Dendritic cell treated with granulocyte-macrophage colony-stimulating factor and Interleukin-4, amounts not matched to agents 40 ng/mL and 50 ng/mL, for 4 days (primary cell): ENCODE results near the gene SLC2A8.

Experiments
- H3K27ac Mint-ChIP-seq: one replicate; pipeline ENCODE4 v1.8.0; 2022; ENCODE audit warnings: mild to moderate bottlenecking, mixed read lengths
- H3K27me3 Mint-ChIP-seq: one replicate; pipeline ENCODE4 v1.8.0; 2022; ENCODE audit warnings: mild to moderate bottlenecking, mixed read lengths
- H3K36me3 Mint-ChIP-seq: one replicate; pipeline ENCODE4 v1.8.0; 2022; ENCODE audit warnings: low read depth, mixed read lengths
- H3K4me1 Mint-ChIP-seq: one replicate; pipeline ENCODE4 v1.8.0; 2022; ENCODE audit warnings: low read depth, mixed read lengths
- H3K4me3 Mint-ChIP-seq: one replicate; pipeline ENCODE4 v1.8.0; 2022; ENCODE audit warnings: mild to moderate bottlenecking, moderate library complexity, mixed read lengths
- H3K9me3 Mint-ChIP-seq: one replicate; pipeline ENCODE4 v1.8.0; 2022; ENCODE audit warnings: mixed read lengths
- intact Hi-C: fragments of 100-400 bp; cut with micrococcal nuclease; formaldehyde crosslinking; loops from one replicate; pipeline ENCODE4 v1.15.0; 2022

SLC2A8 gene

DNA sequence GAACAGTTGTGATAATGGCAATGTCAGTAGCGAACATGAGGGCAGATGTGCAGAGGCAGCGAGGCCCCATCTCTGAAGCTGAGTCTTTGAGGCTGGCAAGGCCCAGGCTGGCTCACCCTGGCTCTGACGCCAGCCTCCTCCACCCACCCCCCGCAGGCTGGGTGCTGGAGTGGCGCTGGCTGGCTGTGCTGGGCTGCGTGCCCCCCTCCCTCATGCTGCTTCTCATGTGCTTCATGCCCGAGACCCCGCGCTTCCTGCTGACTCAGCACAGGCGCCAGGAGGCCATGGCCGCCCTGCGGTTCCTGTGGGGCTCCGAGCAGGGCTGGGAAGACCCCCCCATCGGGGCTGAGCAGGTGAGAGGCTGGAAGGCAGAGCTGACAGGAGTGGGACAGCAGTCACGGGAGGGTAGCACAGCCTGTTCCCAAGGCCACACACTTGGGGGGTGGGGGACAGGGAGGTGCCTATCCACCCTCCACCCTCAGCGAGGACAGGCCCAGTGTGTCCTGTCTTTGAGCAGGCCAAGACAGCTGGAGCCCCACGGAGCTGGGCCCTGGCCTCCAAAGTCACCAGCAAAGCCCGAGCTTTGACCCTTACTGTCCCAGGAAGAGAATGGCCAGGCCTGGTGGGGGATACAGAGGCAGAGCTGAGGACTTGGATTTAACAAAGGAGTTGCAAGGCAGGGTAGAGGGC is 5.6 kb downstream of the SLC2A8 start:
- no peak overlapping the region for H3K27ac Mint-ChIP-seq
- peaks cover 14% of the 10 kb centered on the region for H3K4me1 Mint-ChIP-seq
- H3K4me3 Mint-ChIP-seq: no peak overlapping the region
- H3K9me3 Mint-ChIP-seq: no peaks in the 10 kb centered on the region
- peaks cover 12% of the 10 kb centered on the region for H3K27me3 Mint-ChIP-seq
- intact Hi-C loops: no loop called here
- peaks cover 85% of the 10 kb centered on the region for H3K36me3 Mint-ChIP-seq

DNA sequence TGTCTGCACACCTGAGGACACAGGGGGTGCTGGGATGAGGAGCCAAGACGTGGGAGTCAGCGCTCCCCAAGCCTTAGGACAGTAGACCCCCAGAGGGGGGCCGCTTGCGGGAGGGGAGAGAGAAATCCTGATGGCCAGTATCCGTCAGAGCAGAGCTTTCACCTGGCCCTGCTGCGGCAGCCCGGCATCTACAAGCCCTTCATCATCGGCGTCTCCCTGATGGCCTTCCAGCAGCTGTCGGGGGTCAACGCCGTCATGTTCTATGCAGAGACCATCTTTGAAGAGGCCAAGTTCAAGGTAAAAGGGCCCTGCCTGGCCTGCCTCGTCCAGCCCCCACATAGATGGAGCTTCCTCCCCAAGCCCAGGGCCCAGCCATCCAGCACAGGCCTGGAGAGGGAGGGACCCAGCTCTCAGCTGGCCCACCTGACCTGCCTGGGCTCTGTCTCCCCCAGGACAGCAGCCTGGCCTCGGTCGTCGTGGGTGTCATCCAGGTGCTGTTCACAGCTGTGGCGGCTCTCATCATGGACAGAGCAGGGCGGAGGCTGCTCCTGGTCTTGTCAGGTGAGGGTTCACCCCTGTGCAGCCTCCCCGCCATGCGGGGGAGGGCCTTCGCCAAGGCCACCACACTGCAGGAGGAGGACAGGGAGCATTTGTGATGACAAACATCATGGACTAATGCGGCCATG is 6.7 kb downstream of the SLC2A8 start:
- peaks cover 5% of the 10 kb centered on the region for H3K4me1 Mint-ChIP-seq
- no peak overlapping the region for H3K4me3 Mint-ChIP-seq
- peaks cover 79% of the 10 kb centered on the region for H3K36me3 Mint-ChIP-seq
- no peak overlapping the region for H3K27ac Mint-ChIP-seq
- H3K27me3 Mint-ChIP-seq: peaks cover 2% of the 10 kb centered on the region
- intact Hi-C loops: no loop called here
- no peaks in the 10 kb centered on the region for H3K9me3 Mint-ChIP-seq

GRCh38 chr9:127404631-127405030 is 7.7 kb downstream of the SLC2A8 start:
- Mint-ChIP-seq H3K27ac (no peak overlapping the region), H3K36me3 (peaks cover 78% of the 10 kb centered on the region), H3K4me3 (no peak overlapping the region), H3K9me3 (no peaks in the 10 kb centered on the region), H3K4me1 (no peaks in the 10 kb centered on the region), H3K27me3 (no peaks in the 10 kb centered on the region)
- intact Hi-C loops: no loop called here

- H3K4me3 Mint-ChIP-seq: no peak overlapping the region
- H3K36me3 Mint-ChIP-seq: peaks cover 69% of the 10 kb centered on the region
- H3K9me3 Mint-ChIP-seq: no peaks in the 10 kb centered on the region
- no peaks in the 10 kb centered on the region for H3K27me3 Mint-ChIP-seq
- H3K4me1 Mint-ChIP-seq: peaks cover 7% of the 10 kb centered on the region
- H3K27ac Mint-ChIP-seq: peak overlapping the region; percentile 16
- intact Hi-C loops: no loop called here
Observed at GRCh38 chr9:127405344-127406125, 8.6 kb downstream of the SLC2A8 start.

GRCh38 chr9:127406799-127407491 is 10.0 kb downstream of the SLC2A8 start:
- no peak overlapping the region for H3K4me3 Mint-ChIP-seq
- peak overlapping the region; percentile 12 for H3K27ac Mint-ChIP-seq
- H3K36me3 Mint-ChIP-seq: peaks cover 57% of the 10 kb centered on the region
- peaks cover 20% of the 10 kb centered on the region for H3K4me1 Mint-ChIP-seq
- intact Hi-C loops: no loop called here
- no peaks in the 10 kb centered on the region for H3K27me3 Mint-ChIP-seq
- no peaks in the 10 kb centered on the region for H3K9me3 Mint-ChIP-seq

GRCh38 chr9:127407492-127407843 is 10.5 kb downstream of the SLC2A8 start:
- no peaks in the 10 kb centered on the region for H3K9me3 Mint-ChIP-seq
- H3K27ac Mint-ChIP-seq: peak overlapping the region; percentile 12
- intact Hi-C loops: no loop called here
- H3K36me3 Mint-ChIP-seq: peaks cover 52% of the 10 kb centered on the region
- H3K4me3 Mint-ChIP-seq: no peak overlapping the region
- H3K4me1 Mint-ChIP-seq: peaks cover 25% of the 10 kb centered on the region
- no peaks in the 10 kb centered on the region for H3K27me3 Mint-ChIP-seq

DNA sequence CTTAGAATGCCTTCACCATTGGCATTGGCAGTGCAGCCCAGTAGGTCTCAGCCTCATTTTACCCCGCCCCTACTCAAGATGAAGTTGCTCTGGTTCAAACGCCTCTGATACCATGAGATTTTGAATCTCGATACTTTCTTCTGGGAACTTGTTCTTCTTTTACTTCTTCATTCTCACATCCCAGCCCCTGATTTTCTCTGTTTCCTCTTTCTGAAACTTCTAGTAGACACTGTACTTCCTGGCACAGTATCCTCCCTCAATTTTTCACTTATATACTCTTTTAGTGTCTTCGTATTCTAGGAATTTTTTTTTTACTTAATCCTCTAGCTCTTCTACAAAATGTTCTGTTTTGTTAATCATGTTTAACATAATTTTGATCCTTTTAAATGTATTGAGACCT is 14.2 kb downstream of the SLC2A8 start:
- H3K27ac Mint-ChIP-seq: peak overlapping the region; percentile 93
- H3K4me1 Mint-ChIP-seq: peaks cover 50% of the 10 kb centered on the region
- no peaks in the 10 kb centered on the region for H3K9me3 Mint-ChIP-seq
- H3K27me3 Mint-ChIP-seq: peaks cover 12% of the 10 kb centered on the region
- peaks cover 29% of the 10 kb centered on the region for H3K36me3 Mint-ChIP-seq
- intact Hi-C loops: no loop called here
- peak overlapping the region; percentile 18 for H3K4me3 Mint-ChIP-seq

DNA sequence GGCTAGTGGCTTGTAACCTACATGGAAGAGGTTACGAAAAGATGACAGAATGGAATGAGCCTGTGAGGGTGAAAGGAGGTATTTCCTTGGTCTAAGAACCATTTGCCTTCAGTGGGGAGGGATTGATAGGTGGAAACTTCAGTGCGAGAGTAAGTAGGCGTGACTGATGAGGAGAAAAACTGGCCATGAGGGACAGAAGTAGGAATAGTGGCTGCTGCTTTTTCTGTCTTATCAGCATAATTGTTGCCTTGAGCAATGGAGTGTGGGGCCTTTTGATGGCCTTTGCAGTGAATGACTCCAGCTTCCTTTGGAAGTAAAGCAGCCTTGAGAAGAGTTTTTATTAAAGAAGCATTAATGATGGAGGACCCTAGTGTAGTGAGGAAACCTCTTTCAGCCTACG is 18.2 kb downstream of the SLC2A8 start:
- Mint-ChIP-seq H3K36me3 (peaks cover 14% of the 10 kb centered on the region), H3K4me1 (peaks cover 65% of the 10 kb centered on the region), H3K27me3 (peaks cover 17% of the 10 kb centered on the region), H3K9me3 (no peaks in the 10 kb centered on the region), H3K27ac (peak overlapping the region; percentile 5), H3K4me3 (no peak overlapping the region)
- intact Hi-C loops: no loop called here

GRCh38 chr9:127415657-127416056 is 18.7 kb downstream of the SLC2A8 start:
- H3K4me1 Mint-ChIP-seq: peaks cover 61% of the 10 kb centered on the region
- peaks cover 17% of the 10 kb centered on the region for H3K27me3 Mint-ChIP-seq
- no peak overlapping the region for H3K4me3 Mint-ChIP-seq
- no peaks in the 10 kb centered on the region for H3K9me3 Mint-ChIP-seq
- peaks cover 14% of the 10 kb centered on the region for H3K36me3 Mint-ChIP-seq
- no peak overlapping the region for H3K27ac Mint-ChIP-seq
- intact Hi-C loops: no loop called here

GRCh38 chr9:127417131-127418036 is 20.4 kb downstream of the SLC2A8 start:
- peaks cover 14% of the 10 kb centered on the region for H3K36me3 Mint-ChIP-seq
- peak overlapping the region; percentile 56 for H3K27ac Mint-ChIP-seq
- peaks cover 17% of the 10 kb centered on the region for H3K27me3 Mint-ChIP-seq
- H3K4me1 Mint-ChIP-seq: peaks cover 54% of the 10 kb centered on the region
- H3K4me3 Mint-ChIP-seq: no peak overlapping the region
- intact Hi-C loops: no loop called here
- H3K9me3 Mint-ChIP-seq: no peaks in the 10 kb centered on the region

DNA sequence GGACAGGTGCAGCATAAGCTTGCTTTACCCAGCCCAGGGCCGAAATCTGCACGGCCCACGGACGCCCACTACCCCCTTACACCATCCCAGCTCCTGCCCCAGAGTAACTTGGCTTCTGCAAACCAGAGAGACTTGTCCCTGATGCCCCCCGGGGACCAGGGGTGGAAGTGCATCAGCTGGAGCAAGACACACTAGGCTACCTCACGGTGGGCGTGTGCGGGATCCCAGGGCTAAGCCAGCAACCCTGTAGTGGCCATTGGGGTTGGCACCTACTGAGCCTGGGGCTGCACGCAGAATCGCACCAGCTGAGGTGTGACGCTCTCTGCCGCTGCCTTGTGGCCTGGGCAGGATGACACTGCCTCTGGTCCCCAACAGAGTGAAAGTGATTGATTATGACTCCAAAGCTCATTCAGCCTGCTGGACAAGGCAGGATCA is 21.1 kb downstream of the SLC2A8 start:
- no peak overlapping the region for H3K27ac Mint-ChIP-seq
- peaks cover 14% of the 10 kb centered on the region for H3K36me3 Mint-ChIP-seq
- no peak overlapping the region for H3K4me3 Mint-ChIP-seq
- intact Hi-C loops: no loop called here
- H3K9me3 Mint-ChIP-seq: no peaks in the 10 kb centered on the region
- H3K27me3 Mint-ChIP-seq: peaks cover 17% of the 10 kb centered on the region
- H3K4me1 Mint-ChIP-seq: peaks cover 55% of the 10 kb centered on the region

DNA sequence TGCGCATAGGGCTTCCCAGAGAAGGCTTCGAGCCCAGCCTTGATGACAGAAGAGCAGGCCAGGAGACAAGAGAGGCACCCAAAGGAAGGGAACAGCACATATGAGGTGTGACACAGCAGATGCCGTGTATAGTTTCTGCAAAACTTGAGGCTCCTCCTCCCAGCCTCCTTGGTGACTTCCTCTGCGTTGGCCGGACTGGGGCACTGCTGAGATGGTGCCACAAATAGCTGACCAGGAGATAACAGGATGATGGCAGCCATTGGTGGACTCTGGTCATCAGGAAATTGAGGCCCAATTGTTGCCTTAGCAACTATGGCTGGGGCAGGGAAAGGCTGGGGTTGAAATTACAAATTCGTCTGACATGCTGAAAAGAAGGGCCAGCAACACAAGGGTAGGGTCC is 22.4 kb downstream of the SLC2A8 start:
- H3K27me3 Mint-ChIP-seq: peaks cover 17% of the 10 kb centered on the region
- peaks cover 12% of the 10 kb centered on the region for H3K36me3 Mint-ChIP-seq

DNA sequence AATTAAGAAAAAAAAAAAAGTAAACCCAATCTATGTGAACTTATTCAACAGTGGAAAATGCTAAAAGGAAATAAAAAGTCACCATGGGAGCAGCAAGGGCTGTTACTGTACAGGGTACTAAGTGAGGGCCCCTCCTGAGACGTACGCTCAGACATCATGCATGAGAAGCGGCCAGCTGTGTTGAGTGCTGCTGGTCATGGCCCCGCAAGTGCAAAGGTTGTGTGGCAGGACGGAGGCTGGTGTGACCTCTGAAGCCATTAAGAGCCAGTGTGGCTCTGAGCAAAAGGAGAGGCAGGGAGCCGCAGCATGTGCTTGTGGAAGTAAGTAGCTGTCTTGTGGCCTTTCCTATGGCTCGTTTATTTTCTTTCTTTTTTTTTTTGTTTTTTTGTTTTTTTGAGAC is 24.1 kb downstream of the SLC2A8 start:
- H3K27ac Mint-ChIP-seq: no peak overlapping the region
- H3K4me3 Mint-ChIP-seq: no peak overlapping the region
- peaks cover 54% of the 10 kb centered on the region for H3K4me1 Mint-ChIP-seq
- peaks cover 6% of the 10 kb centered on the region for H3K27me3 Mint-ChIP-seq
- intact Hi-C loops: loop anchor here (10.0 kb wide), 1 partner anchor 196 kb away; no protein-coding TSS in a partner anchor
- H3K36me3 Mint-ChIP-seq: peaks cover 13% of the 10 kb centered on the region
- H3K9me3 Mint-ChIP-seq: no peaks in the 10 kb centered on the region

More for the DNA sequence above, 22.4 kb downstream of the SLC2A8 start:
- Mint-ChIP-seq H3K27ac (peak overlapping the region; percentile 77), H3K9me3 (no peaks in the 10 kb centered on the region), H3K4me1 (peaks cover 49% of the 10 kb centered on the region), H3K4me3 (no peak overlapping the region)
- intact Hi-C loops: no loop called here
